GM03348 (cell line): ENCODE results near the gene FBXL5.

Source experiments
- DNase-seq: peaks from one replicate; pipeline ENCODE4 v3.0.0; 2012; ENCODE audit warnings: low spot score

FBXL5 gene

GRCh38 chr4:15655223-15656037 lies at the start of gene FBXL5:
TSS of gene FBXL5 (minus strand) at chr4:15655357. CDS start at chr4:15655287, 70 bp downstream.
- DNase-seq, result peak; percentile 99

- no peak for DNase-seq
Measured at GRCh38 chr4:15704129-15704528, 49.0 kb upstream of the FBXL5 start.

GRCh38 chr4:15703439-15703838 lies 48.3 kb upstream of the FBXL5 start:
- DNase-seq, result no peak

- DNase-seq, result peak; percentile 64
Measured at GRCh38 chr4:15702941-15703403, 47.8 kb upstream of the FBXL5 start, which contains the start of gene BST1. TSS of gene BST1 (plus strand) at chr4:15703065. CDS start at chr4:15703145, 80 bp downstream.

- DNase-seq, result no peak
Measured at GRCh38 chr4:15696866-15697265, 41.7 kb upstream of the FBXL5 start.

GRCh38 chr4:15695729-15696128 lies 40.6 kb upstream of the FBXL5 start:
- no peak for DNase-seq

- peak; percentile 78 for DNase-seq
Measured at GRCh38 chr4:15695240-15695699, 40.1 kb upstream of the FBXL5 start.

GRCh38 chr4:15694431-15694830 lies 39.3 kb upstream of the FBXL5 start:
- no peak for DNase-seq

- DNase-seq, result no peak
Measured at GRCh38 chr4:15692602-15693001, 37.4 kb upstream of the FBXL5 start.

GRCh38 chr4:15691346-15692135 lies 36.4 kb upstream of the FBXL5 start:
- DNase-seq, result peak; percentile 23

GRCh38 chr4:15690020-15690809 lies 35.1 kb upstream of the FBXL5 start:
- DNase-seq, result peak; percentile 71

GRCh38 chr4:15689540-15689939 lies 34.4 kb upstream of the FBXL5 start:
- no peak for DNase-seq

GRCh38 chr4:15688051-15688450 lies 32.9 kb upstream of the FBXL5 start:
- DNase-seq, result no peak

- DNase-seq, result no peak
Measured at GRCh38 chr4:15684498-15684897, 29.3 kb upstream of the FBXL5 start.

- no peak for DNase-seq
Measured at GRCh38 chr4:15683143-15683495, 28.0 kb upstream of the FBXL5 start.

GRCh38 chr4:15682242-15683142 lies 27.3 kb upstream of the FBXL5 start:
- DNase-seq, result no peak

GRCh38 chr4:15681372-15682241 lies 26.4 kb upstream of the FBXL5 start, which contains the start of gene FAM200B:
TSS of gene FAM200B (plus strand) at chr4:15681827. CDS start at chr4:15686978, 5,151 bp downstream.
- peak; percentile 99 for DNase-seq

GRCh38 chr4:15681067-15681371 lies 25.9 kb upstream of the FBXL5 start:
- no peak for DNase-seq

GRCh38 chr4:15677507-15677988 lies 22.4 kb upstream of the FBXL5 start:
- no peak for DNase-seq

- no peak for DNase-seq
Measured at GRCh38 chr4:15676899-15677298, 21.7 kb upstream of the FBXL5 start.
